ENCODE data around the gene COL4A1.

COL4A1 gene

GRCh38 chr13:110109140-110109783 is 197.7 kb downstream of the COL4A1 start:
- no peak for DNase-seq (ENCODE audit: low spot score)

- DNase-seq (ENCODE audit: low spot score) = peak; percentile 79
Measured at GRCh38 chr13:110108348-110109139, 198.4 kb downstream of the COL4A1 start.

DNA sequence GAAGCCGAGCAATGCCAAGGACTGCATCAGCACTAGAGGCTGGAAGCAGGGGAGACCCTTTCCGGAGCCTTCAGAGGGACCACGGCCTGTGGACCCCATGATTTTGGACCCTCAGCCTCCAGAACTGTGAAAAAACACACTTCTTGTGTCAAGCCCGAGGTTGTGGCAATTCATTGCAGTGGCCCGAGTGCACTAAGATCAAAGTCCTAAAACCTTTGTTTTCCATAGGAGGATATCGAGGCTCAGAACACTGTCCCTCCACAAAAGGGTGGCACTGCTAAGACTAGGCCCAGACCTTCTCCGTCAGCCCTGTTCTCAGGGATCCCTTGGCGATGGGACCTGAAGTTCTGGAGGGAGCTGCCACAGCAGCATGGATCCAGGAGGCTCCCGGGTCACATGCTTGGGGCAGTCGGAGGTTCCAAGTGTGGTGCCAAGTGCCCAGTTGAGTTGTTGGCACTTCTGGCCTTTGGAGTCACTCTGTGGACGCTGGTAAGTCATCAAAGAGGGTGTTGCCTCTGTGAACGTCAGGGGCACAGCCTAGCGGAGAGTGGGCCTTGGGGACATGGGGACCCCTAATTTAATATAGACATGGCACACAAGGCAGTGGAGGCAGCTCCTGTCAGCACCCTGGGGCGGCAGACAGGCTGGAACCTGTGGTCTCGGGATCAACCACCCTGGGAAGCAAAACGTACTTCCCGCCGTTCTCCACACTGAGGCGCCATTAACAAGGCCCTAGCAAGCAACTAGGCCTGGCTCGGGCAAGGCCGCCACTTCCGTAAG is 199.2 kb downstream of the COL4A1 start:
- DNase-seq (ENCODE audit: low spot score) = no peak

- DNase-seq (ENCODE audit: low spot score) = no peak
Measured at GRCh38 chr13:110106726-110107125, 200.2 kb downstream of the COL4A1 start.

DNA sequence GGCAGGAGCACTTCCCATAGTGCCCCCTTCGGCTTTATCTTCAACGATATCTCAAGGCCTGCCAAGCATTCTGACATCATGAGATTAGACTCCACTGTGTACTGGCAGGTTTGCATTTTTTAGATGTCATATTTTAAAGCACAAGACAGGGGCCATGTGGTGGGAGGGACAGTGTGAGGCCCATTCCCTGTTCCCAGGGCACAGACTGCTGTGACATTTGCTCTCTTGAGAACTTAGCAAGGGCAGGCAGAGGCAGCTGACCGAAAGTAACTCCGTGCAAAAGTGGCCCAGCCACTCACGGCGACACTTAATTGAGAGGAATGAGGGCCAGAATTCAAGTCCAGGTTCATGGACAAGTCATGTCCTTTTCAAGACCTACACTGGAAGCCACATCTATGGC is 201.8 kb downstream of the COL4A1 start:
- no peak for DNase-seq (ENCODE audit: low spot score)

DNA sequence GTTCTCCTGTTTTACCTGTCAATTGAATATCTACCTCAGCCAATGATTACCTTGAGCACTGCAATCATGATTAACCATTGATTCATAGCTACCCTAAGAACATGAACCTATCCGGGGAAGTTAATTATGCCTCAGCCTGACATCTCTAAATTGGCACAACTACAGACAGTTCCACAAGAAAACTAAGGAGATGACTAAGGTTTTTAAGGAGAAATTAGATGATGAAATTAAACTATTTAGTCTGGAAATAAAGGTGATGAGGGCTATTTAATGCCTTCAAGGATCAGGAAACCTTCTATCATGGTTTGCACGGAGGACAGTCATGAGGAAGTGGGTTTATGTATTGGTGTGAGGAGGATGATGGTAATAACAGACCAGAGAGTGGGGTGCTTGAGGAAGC is 203.4 kb downstream of the COL4A1 start:
- DNase-seq (ENCODE audit: low spot score) = no peak

DNA sequence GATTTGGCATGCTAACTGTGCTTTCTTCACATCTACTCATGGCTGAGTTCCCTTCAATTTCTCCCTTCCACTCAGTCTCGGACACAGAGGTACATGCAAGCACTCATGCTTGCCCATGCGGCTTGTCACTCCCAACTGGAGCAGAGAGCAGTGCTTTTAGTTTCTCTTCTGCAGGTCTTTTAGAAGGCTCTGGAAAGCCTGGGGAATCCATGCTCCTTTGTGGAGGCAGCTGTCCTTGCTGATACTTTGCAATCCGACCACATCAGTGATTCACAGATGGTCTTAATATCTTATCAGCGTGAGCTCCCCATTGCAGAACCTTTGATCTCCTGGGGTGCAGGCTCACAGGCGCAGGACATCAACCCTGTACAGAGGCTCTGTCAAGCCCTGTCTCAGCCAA is 203.9 kb downstream of the COL4A1 start:
- no peak for DNase-seq (ENCODE audit: low spot score)

GRCh38 chr13:110102053-110102452 is 204.9 kb downstream of the COL4A1 start:
- DNase-seq (ENCODE audit: low spot score) = no peak

DNA sequence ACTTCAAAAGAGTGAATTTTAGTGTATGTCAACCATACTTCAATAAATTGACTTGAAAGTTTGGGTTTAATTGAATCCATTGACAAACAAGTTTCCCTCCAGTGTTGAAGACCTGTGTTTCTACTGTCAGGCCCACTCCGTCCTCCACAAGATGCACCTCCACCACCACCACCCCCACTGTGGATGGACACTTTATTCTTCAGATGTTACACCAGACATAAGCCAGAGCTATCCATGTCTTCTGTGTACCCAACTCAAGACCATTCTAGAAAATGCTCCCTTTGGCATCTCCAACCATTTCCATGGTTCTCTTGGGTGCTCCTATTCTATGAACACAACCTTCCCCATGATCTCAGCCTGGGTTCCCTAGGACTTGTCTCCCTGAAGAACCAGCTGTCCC is 207.0 kb downstream of the COL4A1 start:
- no peak for DNase-seq (ENCODE audit: low spot score)
